ENCODE results near the gene SOX5.

The SOX5 gene

DNA sequence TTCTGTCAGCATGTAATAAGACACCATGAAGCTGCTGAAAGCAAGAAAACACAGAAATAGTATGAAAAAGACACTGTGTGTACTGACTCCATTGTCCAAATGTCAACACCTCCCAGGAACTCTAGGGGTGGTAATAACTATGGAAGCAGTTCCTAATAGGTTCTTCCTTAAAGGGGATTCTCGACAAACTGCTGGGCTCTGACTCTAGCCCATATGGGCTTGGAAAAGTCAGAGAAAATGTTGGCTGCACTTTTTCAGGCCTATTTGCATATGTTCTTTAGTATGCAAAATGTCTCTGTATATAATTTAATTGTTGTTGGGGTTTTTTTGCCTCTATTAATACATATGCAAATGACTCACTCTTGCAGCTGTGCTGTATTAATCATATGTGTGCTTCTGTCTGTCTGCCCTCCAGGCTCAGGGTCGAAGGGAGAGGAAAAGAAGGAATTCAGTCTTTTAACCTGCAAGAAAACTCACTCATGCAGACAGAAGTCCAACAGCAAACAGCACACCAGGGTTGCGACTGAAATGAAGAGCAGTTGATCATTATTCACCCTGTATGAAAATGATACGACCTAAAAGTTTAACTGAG lies 317.6 kb downstream of the SOX5 start:
- no peak for FAIRE-seq
- TF ChIP-seq PAX5 (IDR thresholded peaks at IDR 0.05; ENCODE audit: insufficient read depth, low read length, severe bottlenecking) (no peak), POLR2A (IDR thresholded peaks at IDR 0.05; ENCODE audit: low read depth, low read length) (no peak), POU2F2 (IDR thresholded peaks at IDR 0.05; ENCODE audit: low read depth, low read length) (no peak), TAF1 (IDR thresholded peaks at IDR 0.05; ENCODE audit: low read depth, low read length) (no peak), SPI1 (IDR thresholded peaks at IDR 0.05; ENCODE audit: low read depth, low read length) (no peak), POLR2AphosphoS5 (IDR thresholded peaks at IDR 0.05; ENCODE audit: low read depth, low read length) (no peak)
- no peak for DNase-seq (ENCODE audit: insufficient read length, low spot score)

DNA sequence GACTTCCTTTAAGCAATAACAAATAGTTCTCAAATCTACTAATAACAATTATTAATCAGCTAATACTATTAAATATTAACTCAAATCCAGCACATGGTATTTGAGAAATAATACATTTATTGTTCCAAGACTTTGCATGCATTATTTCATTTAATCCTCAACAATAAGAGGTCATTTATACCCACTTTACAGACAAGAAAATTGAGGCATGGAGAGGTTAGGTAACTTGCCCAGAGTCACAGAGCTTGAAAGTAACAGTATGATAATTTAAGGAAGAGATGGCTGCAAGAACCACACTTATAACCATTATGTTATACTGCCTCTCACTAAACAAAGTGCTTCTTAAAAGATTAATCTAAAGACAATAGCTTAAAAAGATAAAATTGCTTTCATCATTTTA lies 318.9 kb downstream of the SOX5 start:
- DNase-seq (ENCODE audit: insufficient read length, low spot score) (no peak), FAIRE-seq (no peak)
- TF ChIP-seq PAX5 (IDR thresholded peaks at IDR 0.05; ENCODE audit: insufficient read depth, low read length, severe bottlenecking) (no peak), POLR2A (IDR thresholded peaks at IDR 0.05; ENCODE audit: low read depth, low read length) (no peak), TAF1 (IDR thresholded peaks at IDR 0.05; ENCODE audit: low read depth, low read length) (no peak), POU2F2 (IDR thresholded peaks at IDR 0.05; ENCODE audit: low read depth, low read length) (no peak), POLR2AphosphoS5 (IDR thresholded peaks at IDR 0.05; ENCODE audit: low read depth, low read length) (no peak)

DNA sequence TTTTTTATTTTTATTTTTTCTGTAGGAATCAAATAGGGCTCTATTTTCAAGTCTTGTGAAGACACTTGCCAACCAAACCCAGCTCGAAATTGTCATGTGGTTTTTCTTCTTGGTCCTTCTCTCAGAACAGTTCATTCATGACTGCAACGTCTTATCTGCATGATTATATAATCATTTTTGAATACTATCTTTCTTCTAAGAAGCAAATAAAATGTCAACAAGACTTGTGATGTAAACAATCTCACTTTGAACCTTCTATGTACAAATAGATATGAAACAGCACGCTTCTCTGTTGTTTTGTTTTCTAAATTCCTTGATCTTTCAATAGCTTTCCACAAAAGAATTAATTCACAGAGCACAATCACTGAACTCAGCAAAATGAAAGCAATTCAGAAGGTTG lies 320.7 kb downstream of the SOX5 start:
- DNase-seq (ENCODE audit: insufficient read length, low spot score) (no peak), FAIRE-seq (no peak)
- TF ChIP-seq PAX5 (IDR thresholded peaks at IDR 0.05; ENCODE audit: insufficient read depth, low read length, severe bottlenecking) (no peak), SPI1 (IDR thresholded peaks at IDR 0.05; ENCODE audit: low read depth, low read length) (no peak), POLR2A (IDR thresholded peaks at IDR 0.05; ENCODE audit: low read depth, low read length) (no peak), TAF1 (IDR thresholded peaks at IDR 0.05; ENCODE audit: low read depth, low read length) (no peak), POU2F2 (IDR thresholded peaks at IDR 0.05; ENCODE audit: low read depth, low read length) (no peak), POLR2AphosphoS5 (IDR thresholded peaks at IDR 0.05; ENCODE audit: low read depth, low read length) (no peak)

DNA sequence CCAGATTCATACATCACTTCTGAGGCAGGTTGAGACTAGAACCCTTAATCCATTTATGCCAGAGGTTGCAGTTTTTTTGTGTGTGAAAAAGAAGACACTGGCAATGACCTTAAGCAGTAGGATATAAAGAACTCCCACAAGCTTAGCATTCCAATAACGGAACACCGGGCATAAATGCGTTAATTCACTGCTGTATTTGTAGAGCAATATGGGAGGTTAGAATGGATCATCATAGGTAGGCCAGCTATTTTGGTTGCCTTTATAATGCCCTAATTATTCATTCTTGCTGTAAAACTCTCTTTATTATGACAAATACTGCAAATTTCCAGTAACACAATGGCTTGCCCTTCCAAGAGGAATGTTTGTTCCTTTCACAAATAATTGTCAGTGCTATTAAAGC lies 322.7 kb downstream of the SOX5 start:
- TF ChIP-seq POLR2A (IDR thresholded peaks at IDR 0.05; ENCODE audit: low read depth, low read length), result no peak
- TF ChIP-seq PAX5 (IDR thresholded peaks at IDR 0.05; ENCODE audit: insufficient read depth, low read length, severe bottlenecking), result no peak
- no peak for TF ChIP-seq SPI1 (IDR thresholded peaks at IDR 0.05; ENCODE audit: low read depth, low read length)
- TF ChIP-seq TAF1 (IDR thresholded peaks at IDR 0.05; ENCODE audit: low read depth, low read length), result no peak
- TF ChIP-seq POU2F2 (IDR thresholded peaks at IDR 0.05; ENCODE audit: low read depth, low read length), result no peak
- DNase-seq (ENCODE audit: insufficient read length, low spot score) (no peak), FAIRE-seq (no peak)

DNA sequence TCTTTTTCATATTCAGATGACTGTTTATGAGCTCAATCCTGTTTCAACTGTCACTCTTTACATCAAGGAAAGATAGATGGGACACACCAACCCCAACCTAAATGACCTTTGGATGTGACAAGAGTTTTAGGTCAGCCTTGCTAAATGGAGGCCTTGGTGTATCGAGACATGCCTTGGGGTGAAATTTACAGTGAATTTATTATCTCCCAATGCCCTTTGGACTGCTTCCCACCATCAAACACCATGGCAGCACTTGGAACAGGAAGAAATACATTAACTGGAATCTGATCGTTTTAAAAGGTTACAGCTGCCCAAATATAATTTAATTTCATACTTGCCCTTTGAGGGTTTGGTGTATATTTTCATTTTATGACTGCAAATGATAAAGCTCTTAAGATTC lies 327.6 kb downstream of the SOX5 start:
- no peak for FAIRE-seq
- DNase-seq (ENCODE audit: insufficient read length, low spot score), result no peak
- TF ChIP-seq POU2F2 (IDR thresholded peaks at IDR 0.05; ENCODE audit: low read depth, low read length) (no peak), POLR2AphosphoS5 (IDR thresholded peaks at IDR 0.05; ENCODE audit: low read depth, low read length) (no peak), TAF1 (IDR thresholded peaks at IDR 0.05; ENCODE audit: low read depth, low read length) (no peak), POLR2A (IDR thresholded peaks at IDR 0.05; ENCODE audit: low read depth, low read length) (no peak), SPI1 (IDR thresholded peaks at IDR 0.05; ENCODE audit: low read depth, low read length) (no peak), PAX5 (IDR thresholded peaks at IDR 0.05; ENCODE audit: insufficient read depth, low read length, severe bottlenecking) (no peak)

DNA sequence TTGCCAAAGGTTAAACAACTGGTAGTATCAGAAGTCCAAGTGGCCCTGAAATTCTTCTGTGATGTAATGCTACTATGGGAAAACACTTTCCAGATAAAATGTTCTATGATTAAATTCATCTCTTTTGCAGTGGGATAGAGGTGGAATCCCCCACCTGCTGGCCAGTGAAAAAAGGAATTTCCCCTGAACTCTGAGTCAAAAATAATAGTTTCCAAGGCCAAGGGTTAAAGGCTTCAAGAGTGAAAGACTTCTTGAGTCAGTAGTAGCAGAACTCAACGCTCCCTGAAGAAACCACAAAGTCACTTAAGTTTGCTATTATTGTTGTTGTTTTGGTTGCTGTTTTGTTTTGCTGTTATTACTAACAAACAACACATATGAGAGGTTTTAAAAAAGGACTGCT lies 330.8 kb downstream of the SOX5 start:
- TF ChIP-seq POLR2AphosphoS5 (IDR thresholded peaks at IDR 0.05; ENCODE audit: low read depth, low read length), result no peak
- no peak for TF ChIP-seq POLR2A (IDR thresholded peaks at IDR 0.05; ENCODE audit: low read depth, low read length)
- no peak for TF ChIP-seq POU2F2 (IDR thresholded peaks at IDR 0.05; ENCODE audit: low read depth, low read length)
- TF ChIP-seq SPI1 (IDR thresholded peaks at IDR 0.05; ENCODE audit: low read depth, low read length), result no peak
- TF ChIP-seq PAX5 (IDR thresholded peaks at IDR 0.05; ENCODE audit: insufficient read depth, low read length, severe bottlenecking), result no peak
- no peak for TF ChIP-seq TAF1 (IDR thresholded peaks at IDR 0.05; ENCODE audit: low read depth, low read length)
- DNase-seq (ENCODE audit: insufficient read length, low spot score) (no peak), FAIRE-seq (no peak)

DNA sequence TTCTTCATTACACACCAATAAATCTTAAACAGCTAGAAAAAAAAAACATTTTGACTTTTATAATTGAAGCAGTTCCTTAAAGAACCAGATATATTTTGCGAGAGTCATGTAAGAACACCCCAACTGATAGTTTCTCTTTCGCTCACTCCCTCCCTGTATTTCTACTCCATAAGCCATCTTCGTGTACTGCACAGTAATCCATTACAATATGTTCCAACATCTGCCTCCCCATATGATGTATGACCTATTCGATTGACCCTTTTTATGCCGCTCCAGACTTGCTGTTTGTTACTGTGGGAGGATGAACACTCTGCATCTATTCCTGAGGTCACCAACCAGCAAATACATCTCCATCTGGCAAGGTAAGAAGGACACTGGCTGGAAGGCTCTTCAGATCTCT lies 331.7 kb downstream of the SOX5 start:
- DNase-seq (ENCODE audit: insufficient read length, low spot score) (no peak), FAIRE-seq (no peak)
- no peak for TF ChIP-seq POLR2A (IDR thresholded peaks at IDR 0.05; ENCODE audit: low read depth, low read length)
- TF ChIP-seq TAF1 (IDR thresholded peaks at IDR 0.05; ENCODE audit: low read depth, low read length), result no peak
- no peak for TF ChIP-seq POU2F2 (IDR thresholded peaks at IDR 0.05; ENCODE audit: low read depth, low read length)
- TF ChIP-seq PAX5 (IDR thresholded peaks at IDR 0.05; ENCODE audit: insufficient read depth, low read length, severe bottlenecking), result no peak
- TF ChIP-seq SPI1 (IDR thresholded peaks at IDR 0.05; ENCODE audit: low read depth, low read length), result no peak
- no peak for TF ChIP-seq POLR2AphosphoS5 (IDR thresholded peaks at IDR 0.05; ENCODE audit: low read depth, low read length)

DNA sequence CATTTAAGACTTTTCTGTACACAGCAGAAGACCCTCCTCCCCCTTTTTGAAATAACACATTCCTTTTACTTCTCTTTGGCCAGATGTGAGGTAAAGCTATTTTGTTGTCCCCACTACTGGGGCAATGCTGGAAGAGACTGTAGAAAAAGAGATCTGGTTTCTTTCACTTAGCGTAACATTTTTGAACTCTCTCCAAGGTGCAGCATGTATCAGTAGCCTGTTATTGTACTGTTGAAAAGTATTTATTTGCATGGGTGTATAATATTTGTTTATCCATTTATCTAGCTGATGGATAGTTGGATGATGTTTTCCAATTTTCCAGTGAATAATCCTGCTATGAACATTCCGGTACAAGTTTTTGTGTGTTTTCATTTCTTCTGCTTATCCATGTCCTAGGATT lies 335.2 kb downstream of the SOX5 start:
- FAIRE-seq (no peak), DNase-seq (ENCODE audit: insufficient read length, low spot score) (no peak)
- TF ChIP-seq TAF1 (IDR thresholded peaks at IDR 0.05; ENCODE audit: low read depth, low read length), result no peak

DNA sequence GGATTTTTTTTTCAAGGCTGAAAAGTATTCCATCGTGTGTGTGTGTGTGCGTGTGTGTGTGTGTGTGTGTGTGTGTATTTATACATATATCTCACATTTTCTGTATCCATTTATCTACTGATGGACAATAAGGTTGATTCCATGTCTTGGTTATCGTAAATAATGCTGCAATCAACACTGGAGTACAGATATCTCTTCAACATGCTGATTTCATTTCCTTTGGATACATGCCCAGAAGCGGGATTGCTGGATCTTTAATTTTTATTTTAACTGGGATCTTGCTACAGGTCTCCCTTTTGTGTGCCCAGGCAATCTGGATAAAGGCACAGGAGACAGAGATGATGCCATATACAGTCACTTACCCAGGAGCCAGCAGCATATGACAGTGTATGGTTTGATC lies 338.1 kb downstream of the SOX5 start:
- no peak for TF ChIP-seq SPI1 (IDR thresholded peaks at IDR 0.05; ENCODE audit: low read depth, low read length)
- TF ChIP-seq POU2F2 (IDR thresholded peaks at IDR 0.05; ENCODE audit: low read depth, low read length), result no peak
- TF ChIP-seq POLR2A (IDR thresholded peaks at IDR 0.05; ENCODE audit: low read depth, low read length), result no peak
- TF ChIP-seq TAF1 (IDR thresholded peaks at IDR 0.05; ENCODE audit: low read depth, low read length), result no peak
- FAIRE-seq (no peak), DNase-seq (ENCODE audit: insufficient read length, low spot score) (no peak)

DNA sequence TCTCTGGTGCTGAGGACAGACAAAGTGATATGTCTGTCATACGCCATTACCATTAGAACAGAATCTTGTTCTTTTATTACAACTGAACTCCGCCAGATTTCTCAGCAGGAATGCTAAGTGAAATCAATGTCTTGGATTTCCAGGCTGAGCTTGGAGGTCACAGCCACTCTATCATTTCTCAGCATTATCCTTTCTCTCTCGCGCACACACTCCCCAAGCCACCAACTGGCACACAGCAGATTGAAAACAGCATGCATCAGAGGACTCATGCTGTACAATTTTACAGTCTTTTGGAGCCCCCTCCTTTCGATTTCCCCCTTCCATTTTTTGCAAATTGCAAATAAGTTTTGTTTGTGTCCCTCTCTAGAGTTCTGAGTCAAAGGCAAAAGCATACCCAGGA lies 348.6 kb downstream of the SOX5 start:
- no peak for FAIRE-seq
- no peak for TF ChIP-seq POLR2AphosphoS5 (IDR thresholded peaks at IDR 0.05; ENCODE audit: low read depth, low read length)
- TF ChIP-seq POLR2A (IDR thresholded peaks at IDR 0.05; ENCODE audit: low read depth, low read length), result no peak
- no peak for TF ChIP-seq SPI1 (IDR thresholded peaks at IDR 0.05; ENCODE audit: low read depth, low read length)
- no peak for TF ChIP-seq POU2F2 (IDR thresholded peaks at IDR 0.05; ENCODE audit: low read depth, low read length)
- TF ChIP-seq PAX5 (IDR thresholded peaks at IDR 0.05; ENCODE audit: insufficient read depth, low read length, severe bottlenecking), result no peak
- TF ChIP-seq TAF1 (IDR thresholded peaks at IDR 0.05; ENCODE audit: low read depth, low read length), result no peak
- DNase-seq (ENCODE audit: insufficient read length, low spot score), result no peak
